Left ventricle myocardium inferior (tissue), 1 donor: ENCODE data around the gene INVS. TPM values are rescaled to one million over a fixed set of nuclear protein-coding genes. Genes with fewer than 3 reads are reported as not detected.
"Not testable (repeated sequence)": the region's sequence is repeated elsewhere in the genome, so short reads cannot be mapped to it uniquely, and the experiment has no call there.

Experiments
- DNase-seq: peaks from one replicate; pipeline ENCODE4 v3.0.0-alpha.2; 2020
- H3K27ac ChIP-seq: fragments of 200-600 bp; replicated peaks from 2 replicates; pipeline ENCODE4 v1.8.0; 2021
- H3K27me3 ChIP-seq: fragments of 200-600 bp; 2 replicates; pipeline ENCODE4 v1.8.0; 2021; ENCODE audit warnings: low read depth
- H3K36me3 ChIP-seq: fragments of 200-600 bp; 2 replicates; pipeline ENCODE4 v1.8.0; 2021
- H3K4me1 ChIP-seq: fragments of 200-600 bp; 2 replicates; pipeline ENCODE4 v1.8.0; 2021
- H3K4me3 ChIP-seq: fragments of 200-600 bp; 2 replicates; pipeline ENCODE4 v1.8.0; 2021; ENCODE audit warnings: mild to moderate bottlenecking, moderate library complexity
- H3K9me3 ChIP-seq: fragments of 200-600 bp; replicated peaks from 2 replicates; pipeline ENCODE4 v1.8.0; 2021
- intact Hi-C: fragments of 100-400 bp; cut with micrococcal nuclease; formaldehyde crosslinking; loops from one replicate; pipeline ENCODE4 v1.11.0; 2022
- total RNA-seq: library from RNA; stranded (reverse); fragmentation: NEBNext Ultra II Directional; extraction: Animal tissue kit (Norgen Biotek cat#: 25700); gene quantifications from one replicate; pipeline ENCODE4 v1.2.1, GENCODE V29; 2021
- TF ChIP-seq, protein P1 (sequence below): fragments of 200-600 bp; IDR thresholded peaks from 2 replicates; pipeline ENCODE4 v1.8.0; 2021; ENCODE audit warnings: antibody characterized with exemption, mild to moderate bottlenecking, borderline replicate concordance
- donor health status: DM: no; HTN: yes; CAD: no; lungs with severe emphysema.

Gene INVS
- total RNA-seq, 1 donor from 2014 or later, result 6.7 TPM

DNA sequence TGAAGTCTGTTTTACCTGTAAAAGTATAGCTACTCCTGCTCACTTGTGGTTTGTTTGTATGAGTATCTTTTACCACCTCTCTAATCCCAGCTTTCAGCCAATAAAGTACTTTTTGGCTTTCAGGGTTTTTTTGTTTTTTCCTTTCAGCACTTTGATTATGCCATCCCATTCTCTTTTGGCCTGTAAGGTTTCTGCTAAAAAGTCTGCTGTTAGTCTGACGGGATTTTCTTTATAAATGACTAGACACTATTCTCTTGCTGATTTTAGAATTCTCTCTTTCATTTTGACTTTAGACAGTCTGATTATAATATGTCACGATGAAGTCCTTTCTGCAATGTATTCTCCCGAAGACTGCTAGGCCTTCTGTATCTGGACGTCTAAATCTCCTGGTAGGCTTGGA, 216.5 kb downstream of the INVS start:
- Histone ChIP-seq H3K27ac (no peak overlapping the region), H3K9me3 (no peaks in the 10 kb centered on the region), H3K4me1 (no peaks in the 10 kb centered on the region), H3K36me3 (peaks cover 41% of the 10 kb centered on the region), H3K27me3 (no peaks in the 10 kb centered on the region), H3K4me3 (no peak overlapping the region)
- TF ChIP-seq, protein P1, sequence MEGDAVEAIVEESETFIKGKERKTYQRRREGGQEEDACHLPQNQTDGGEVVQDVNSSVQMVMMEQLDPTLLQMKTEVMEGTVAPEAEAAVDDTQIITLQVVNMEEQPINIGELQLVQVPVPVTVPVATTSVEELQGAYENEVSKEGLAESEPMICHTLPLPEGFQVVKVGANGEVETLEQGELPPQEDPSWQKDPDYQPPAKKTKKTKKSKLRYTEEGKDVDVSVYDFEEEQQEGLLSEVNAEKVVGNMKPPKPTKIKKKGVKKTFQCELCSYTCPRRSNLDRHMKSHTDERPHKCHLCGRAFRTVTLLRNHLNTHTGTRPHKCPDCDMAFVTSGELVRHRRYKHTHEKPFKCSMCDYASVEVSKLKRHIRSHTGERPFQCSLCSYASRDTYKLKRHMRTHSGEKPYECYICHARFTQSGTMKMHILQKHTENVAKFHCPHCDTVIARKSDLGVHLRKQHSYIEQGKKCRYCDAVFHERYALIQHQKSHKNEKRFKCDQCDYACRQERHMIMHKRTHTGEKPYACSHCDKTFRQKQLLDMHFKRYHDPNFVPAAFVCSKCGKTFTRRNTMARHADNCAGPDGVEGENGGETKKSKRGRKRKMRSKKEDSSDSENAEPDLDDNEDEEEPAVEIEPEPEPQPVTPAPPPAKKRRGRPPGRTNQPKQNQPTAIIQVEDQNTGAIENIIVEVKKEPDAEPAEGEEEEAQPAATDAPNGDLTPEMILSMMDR, result no peak
- DNase-seq, result no peak
- intact Hi-C loops, result no loop called here

DNA sequence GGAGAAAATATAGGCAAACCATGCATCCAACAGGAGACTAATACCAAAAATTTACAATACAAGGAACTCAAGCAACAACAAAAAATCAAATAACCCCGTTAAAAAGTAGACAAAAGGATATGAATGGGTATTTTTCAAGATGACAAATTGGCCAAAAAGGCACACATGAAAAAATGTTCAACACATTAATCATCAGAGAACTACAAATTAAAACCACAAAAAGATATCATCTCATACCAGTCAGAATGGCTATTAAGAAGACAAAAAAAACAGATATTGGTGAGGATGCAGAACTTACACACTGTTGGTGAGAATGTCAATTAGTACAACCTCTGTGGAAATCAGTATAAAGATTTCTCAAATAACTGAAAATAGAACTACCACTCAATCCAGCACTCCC, 218.7 kb downstream of the INVS start:
- Histone ChIP-seq H3K36me3 (peaks cover 39% of the 10 kb centered on the region), H3K4me3 (no peak overlapping the region), H3K27me3 (no peaks in the 10 kb centered on the region), H3K4me1 (no peaks in the 10 kb centered on the region), H3K9me3 (no peaks in the 10 kb centered on the region), H3K27ac (no peak overlapping the region)
- intact Hi-C loops, result no loop called here
- no peak for DNase-seq
- TF ChIP-seq, protein P1, result no peak

DNA sequence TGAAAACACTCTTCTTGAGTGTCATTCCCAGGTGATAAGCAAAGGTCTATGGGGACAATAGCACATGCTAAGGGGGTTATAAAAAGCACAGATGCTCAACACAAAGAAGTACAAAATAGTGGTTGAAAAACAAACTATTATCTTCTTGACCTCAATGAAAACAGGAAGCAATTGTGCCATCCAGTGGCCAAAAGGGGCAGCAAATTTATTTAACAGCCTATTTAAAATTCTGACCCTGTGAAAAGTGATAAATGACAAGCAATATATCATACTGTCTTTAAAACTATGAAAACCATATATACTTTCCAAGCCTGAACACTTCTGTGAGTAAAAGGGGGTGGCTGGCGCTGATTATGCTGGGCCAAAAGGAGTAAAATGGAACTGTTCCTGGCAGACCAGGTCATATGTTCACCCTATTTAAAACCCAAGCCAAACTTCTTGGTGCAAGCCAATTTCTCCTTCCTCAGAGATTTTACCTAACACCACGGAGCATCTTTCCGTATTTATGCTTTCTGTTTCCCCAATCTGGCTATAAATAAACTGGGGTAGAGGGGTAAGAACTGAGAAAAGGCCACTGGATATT, 224.0 kb downstream of the INVS start:
- TF ChIP-seq, protein P1, result peak; percentile 72
- intact Hi-C loops, result loop anchor here (5.0 kb wide), 1 partner anchor 291 kb away; no protein-coding TSS in a partner anchor

DNA sequence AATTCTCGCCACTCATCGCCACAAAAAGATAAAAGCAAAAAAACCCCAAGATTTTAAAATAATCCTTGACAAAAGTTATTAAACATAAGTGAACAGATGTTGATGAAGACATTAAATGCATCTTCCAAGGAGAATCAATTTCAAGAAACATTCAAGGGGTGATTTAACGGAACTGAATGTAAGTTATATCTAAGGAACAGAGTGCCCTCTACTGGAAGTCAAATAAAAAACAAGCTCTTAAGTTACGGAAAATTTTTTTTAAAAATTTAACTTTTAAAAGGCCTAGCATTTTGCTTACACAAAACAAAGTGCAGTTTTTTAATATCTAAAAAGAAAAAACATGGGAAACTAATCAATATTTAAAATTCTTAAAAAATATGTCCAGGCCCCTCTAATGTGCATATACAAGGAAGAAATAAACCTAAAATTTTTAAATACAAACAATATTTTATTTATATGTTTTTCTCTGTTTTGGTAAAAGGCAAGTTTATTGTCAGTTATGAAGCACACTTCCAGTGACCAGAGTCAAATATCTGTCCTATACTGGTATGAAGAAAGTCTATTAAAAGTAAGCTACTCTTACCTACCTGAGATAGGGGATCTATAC, 225.7 kb downstream of the INVS start:
- Histone ChIP-seq H3K9me3 (no peaks in the 10 kb centered on the region), H3K36me3 (peaks cover 39% of the 10 kb centered on the region), H3K27ac (no peak overlapping the region), H3K27me3 (no peaks in the 10 kb centered on the region), H3K4me3 (no peak overlapping the region), H3K4me1 (no peaks in the 10 kb centered on the region)
- intact Hi-C loops, result loop anchor here (5.0 kb wide), 1 partner anchor 292 kb away; no protein-coding TSS in a partner anchor
- TF ChIP-seq, protein P1, result peak; percentile 62
- no peak for DNase-seq

More for the DNA sequence above, 224.0 kb downstream of the INVS start:
- H3K27me3 ChIP-seq, result no peaks in the 10 kb centered on the region
- H3K36me3 ChIP-seq, result peaks cover 50% of the 10 kb centered on the region
- H3K4me1 ChIP-seq, result no peaks in the 10 kb centered on the region
- no peak for DNase-seq
- H3K4me3 ChIP-seq, result no peak overlapping the region
- H3K27ac ChIP-seq, result no peak overlapping the region
- H3K9me3 ChIP-seq, result no peaks in the 10 kb centered on the region

DNA sequence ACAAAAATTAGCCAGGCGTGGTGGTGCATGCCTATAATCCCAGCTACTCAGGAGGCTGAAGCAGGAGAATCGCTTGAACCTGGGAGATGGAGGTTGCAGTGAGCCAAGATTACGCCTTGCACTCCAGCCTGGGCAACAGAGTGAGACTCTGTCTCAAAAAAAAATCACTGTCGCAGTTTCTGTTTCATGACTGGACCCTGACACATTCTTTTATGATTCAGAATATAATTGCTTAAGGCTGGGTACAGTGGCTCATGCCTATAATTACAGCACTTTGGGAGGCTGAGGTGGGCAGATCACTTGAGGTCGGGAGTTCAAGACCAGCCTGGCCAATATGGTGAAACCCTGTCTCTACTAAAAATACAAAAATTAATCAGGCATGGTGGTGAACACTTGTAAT, 239.7 kb downstream of the INVS start:
- H3K27ac ChIP-seq, H3K4me1 ChIP-seq, H3K9me3 ChIP-seq, intact Hi-C loops, DNase-seq, H3K27me3 ChIP-seq, H3K4me3 ChIP-seq: not testable (repeated sequence)
- peaks cover 15% of the 10 kb centered on the region for H3K36me3 ChIP-seq

DNA sequence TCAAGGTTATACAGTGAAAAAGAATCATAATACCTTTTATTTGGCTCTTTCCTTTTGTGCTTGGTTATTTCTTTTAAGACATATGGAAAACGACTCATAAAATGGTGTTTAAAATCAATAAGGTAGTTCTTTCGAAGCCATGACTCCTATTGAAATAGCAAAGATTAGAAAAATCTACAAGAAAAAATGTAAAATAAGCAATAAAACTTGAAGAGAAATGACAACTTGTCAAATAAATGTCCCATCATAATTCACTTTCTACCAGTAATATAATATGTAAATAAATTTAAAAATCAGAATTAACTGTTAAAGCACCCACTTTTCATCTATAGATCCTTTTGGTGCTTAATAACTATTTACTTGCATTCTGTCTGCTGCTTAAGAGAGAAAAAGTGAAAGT, 241.2 kb downstream of the INVS start:
- intact Hi-C loops, result no loop called here
- Histone ChIP-seq H3K27ac (no peak overlapping the region), H3K4me1 (no peaks in the 10 kb centered on the region), H3K36me3 (peaks cover 16% of the 10 kb centered on the region), H3K27me3 (no peaks in the 10 kb centered on the region), H3K9me3 (no peaks in the 10 kb centered on the region), H3K4me3 (no peak overlapping the region)
- no peak for DNase-seq
- TF ChIP-seq, protein P1, result no peak
